CD4-positive, alpha-beta T cell (primary cell): ENCODE results near the gene DNAH6. TPM values are rescaled to one million over a fixed set of nuclear protein-coding genes. Genes with fewer than 3 reads are reported as not detected.

ENCODE experiments used
- ATAC-seq: fragments of 200-7000 bp; cut with Tn5 transposase; one replicate; pipeline ENCODE4 v1.10.0; 2022; ENCODE audit warnings: mild to moderate bottlenecking; ENCODE audit not compliant: poor library complexity
- CTCF ChIA-PET: fragments of 350-600 bp; sonication (Branson Sonifier 250); formaldehyde crosslinking; loops from one replicate; lab custom pipeline; 2021; ENCODE audit warnings: antibody characterized with exemption, inconsistent platforms; lab: Charles Lee
- POLR2A ChIA-PET: fragments of 350-600 bp; sonication (Branson Sonifier 250); formaldehyde crosslinking; loops from one replicate; lab custom pipeline; 2021; ENCODE audit warnings: antibody characterized with exemption, inconsistent platforms; lab: Charles Lee
- DNase-seq, 14 experiments: peaks; one replicate each; pipeline ENCODE4 v3.0.0-alpha.2; 2013 to 2020; ENCODE audit warnings: mixed read lengths in 2 of 14
- H3K27ac ChIP-seq, 2 donors: one replicate each; pipeline versions ENCODE4 v1.5.1 to v1.7.0; 2013; ENCODE audit warnings: low read length in 2 of 2, low read depth in 1 of 2, mild to moderate bottlenecking in 1 of 2
- H3K27me3 ChIP-seq, 2 experiments: 1 replicate in 1 of 2; 2 replicates in 1 of 2; pipeline versions ENCODE4 v1.6.1 to v1.7.0; 2013; ENCODE audit warnings: low read length in 2 of 2, control low read depth in 1 of 2, mild to moderate bottlenecking in 1 of 2, moderate library complexity in 1 of 2; ENCODE audit not compliant: insufficient read depth in 2 of 2, control insufficient read depth in 1 of 2
- H3K36me3 ChIP-seq: one replicate; pipeline ENCODE4 v1.6.1; 2013; ENCODE audit warnings: low read length, control low read depth; ENCODE audit not compliant: insufficient read depth
- H3K4me1 ChIP-seq: one replicate; pipeline ENCODE4 v1.6.1; 2013; ENCODE audit warnings: low read length, control low read depth; ENCODE audit not compliant: insufficient read depth
- H3K4me3 ChIP-seq: one replicate; pipeline ENCODE4 v1.5.1; 2013; ENCODE audit warnings: mild to moderate bottlenecking, low read length, moderate library complexity
- H3K9me3 ChIP-seq, 2 experiments: 1 replicate in 1 of 2; 2 replicates in 1 of 2; pipeline versions ENCODE4 v1.6.1 to v1.7.0; 2013; ENCODE audit warnings: low read length in 2 of 2, mild to moderate bottlenecking in 2 of 2, control low read depth in 1 of 2, moderate library complexity in 1 of 2; ENCODE audit not compliant: control insufficient read depth in 1 of 2, insufficient read depth in 1 of 2
- H3K27ac Mint-ChIP-seq: one replicate; pipeline ENCODE4 v1.8.0; 2020; ENCODE audit warnings: mixed read lengths
- H3K27me3 Mint-ChIP-seq: one replicate; pipeline ENCODE4 v1.8.0; 2021; ENCODE audit warnings: mixed read lengths
- H3K36me3 Mint-ChIP-seq: one replicate; pipeline ENCODE4 v1.8.0; 2021; ENCODE audit warnings: low read depth, mixed read lengths
- H3K4me1 Mint-ChIP-seq: one replicate; pipeline ENCODE4 v1.8.0; 2021; ENCODE audit warnings: low read depth, mixed read lengths
- H3K4me3 Mint-ChIP-seq: one replicate; pipeline ENCODE4 v1.8.0; 2020; ENCODE audit warnings: mild to moderate bottlenecking, mixed read lengths
- H3K9me3 Mint-ChIP-seq: one replicate; pipeline ENCODE4 v1.8.0; 2020; ENCODE audit warnings: mixed read lengths
- intact Hi-C, 2 experiments: fragments of 100-400 bp; cut with DNase I in 1 of 2; cut with micrococcal nuclease in 1 of 2; formaldehyde crosslinking; loops; one replicate each; pipeline versions ENCODE4 v1.15.1 to v1.9.0; 2023 to 2025; cut with DNase I, micrococcal nuclease
- total RNA-seq, 174 experiments: library from RNA in 2 of 174; stranded (reverse) in 2 of 174; gene quantifications; one replicate each; pipeline ENCODE4 v1.2.3 and lab custom pipeline; 2021 to 2026
- TF ChIP-seq, protein P1 (sequence below): fragments of 200-600 bp; IDR thresholded peaks from one replicate; pipeline ENCODE4 v1.8.0; 2022; ENCODE audit warnings: antibody characterized with exemption, mild to moderate bottlenecking

The DNAH6 gene
- total RNA-seq, 2 experiments from 2014 or later: 0.59 to 1.2 TPM

DNA sequence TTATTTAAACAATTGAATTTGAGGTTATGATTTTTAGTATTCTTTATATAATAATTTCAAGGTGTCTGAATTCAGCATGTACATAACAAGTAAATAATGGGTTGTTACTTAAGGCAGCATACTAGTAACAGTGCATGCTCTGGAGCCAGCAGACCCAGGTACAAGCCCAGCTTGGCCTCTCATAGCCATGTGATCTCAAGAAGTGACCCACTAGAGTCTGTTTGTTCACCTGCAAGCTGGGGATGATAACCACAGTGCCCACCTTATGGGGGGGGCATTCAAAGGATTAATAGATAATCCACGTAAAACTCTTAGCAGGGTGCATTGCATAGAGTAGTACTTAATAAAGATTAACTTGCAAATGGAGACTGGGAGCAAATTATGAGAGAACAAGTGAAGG, 201.0 kb downstream of the DNAH6 start:
- H3K9me3 Mint-ChIP-seq: no peaks in the 10 kb centered on the region
- no peak for DNase-seq
- peak overlapping the region; percentile 58 for H3K4me3 Mint-ChIP-seq
- Histone ChIP-seq H3K36me3 (no peaks in the 10 kb centered on the region), H3K4me1 (peaks cover 7% of the 10 kb centered on the region), H3K27ac (no peak overlapping the region), H3K27me3 (no peaks in the 10 kb centered on the region), H3K9me3 (no peaks in the 10 kb centered on the region), H3K4me3 (no peak overlapping the region)
- peaks cover 41% of the 10 kb centered on the region for H3K4me1 Mint-ChIP-seq
- TF ChIP-seq, protein P1, sequence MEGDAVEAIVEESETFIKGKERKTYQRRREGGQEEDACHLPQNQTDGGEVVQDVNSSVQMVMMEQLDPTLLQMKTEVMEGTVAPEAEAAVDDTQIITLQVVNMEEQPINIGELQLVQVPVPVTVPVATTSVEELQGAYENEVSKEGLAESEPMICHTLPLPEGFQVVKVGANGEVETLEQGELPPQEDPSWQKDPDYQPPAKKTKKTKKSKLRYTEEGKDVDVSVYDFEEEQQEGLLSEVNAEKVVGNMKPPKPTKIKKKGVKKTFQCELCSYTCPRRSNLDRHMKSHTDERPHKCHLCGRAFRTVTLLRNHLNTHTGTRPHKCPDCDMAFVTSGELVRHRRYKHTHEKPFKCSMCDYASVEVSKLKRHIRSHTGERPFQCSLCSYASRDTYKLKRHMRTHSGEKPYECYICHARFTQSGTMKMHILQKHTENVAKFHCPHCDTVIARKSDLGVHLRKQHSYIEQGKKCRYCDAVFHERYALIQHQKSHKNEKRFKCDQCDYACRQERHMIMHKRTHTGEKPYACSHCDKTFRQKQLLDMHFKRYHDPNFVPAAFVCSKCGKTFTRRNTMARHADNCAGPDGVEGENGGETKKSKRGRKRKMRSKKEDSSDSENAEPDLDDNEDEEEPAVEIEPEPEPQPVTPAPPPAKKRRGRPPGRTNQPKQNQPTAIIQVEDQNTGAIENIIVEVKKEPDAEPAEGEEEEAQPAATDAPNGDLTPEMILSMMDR: no peak
- H3K27ac Mint-ChIP-seq: peak overlapping the region; percentile 68
- ChIA-PET CTCF (interaction anchor here (0.6 to 2.2 kb wide), 4 partner anchors 10 to 380 kb away, joined by 3 to 6 read pairs (median 4); no protein-coding TSS in a partner anchor), POLR2A (interaction anchor here (0.8 to 1.4 kb wide), 7 partner anchors 12 to 132 kb away, joined by 3 to 8 read pairs (median 4); no protein-coding TSS in a partner anchor)
- ATAC-seq: no peak
- intact Hi-C loops: no loop called here
- no peaks in the 10 kb centered on the region for H3K36me3 Mint-ChIP-seq
- H3K27me3 Mint-ChIP-seq: no peaks in the 10 kb centered on the region

- POLR2A ChIA-PET: no interaction called here
- H3K36me3 ChIP-seq: no peaks in the 10 kb centered on the region
- peak in 5 of 14 experiments; percentile 6 to 23 (median 13) for DNase-seq
- Mint-ChIP-seq H3K36me3 (no peaks in the 10 kb centered on the region), H3K27me3 (no peaks in the 10 kb centered on the region), H3K4me1 (peaks cover 60% of the 10 kb centered on the region), H3K27ac (peak overlapping the region; percentile 68), H3K9me3 (no peaks in the 10 kb centered on the region), H3K4me3 (peak overlapping the region; percentile 63)
- no peak for ATAC-seq
- TF ChIP-seq, protein P1: no peak
- H3K27ac ChIP-seq: no peak overlapping the region
- H3K27me3 ChIP-seq: no peaks in the 10 kb centered on the region
- intact Hi-C loops: loop anchor here in 1 of 2 experiments (2.0 kb wide), 1 partner anchor 39 kb away; no protein-coding TSS in a partner anchor
- no peaks in the 10 kb centered on the region for H3K9me3 ChIP-seq
- H3K4me1 ChIP-seq: peaks cover 15% of the 10 kb centered on the region
- CTCF ChIA-PET: no interaction called here
- peak overlapping the region; percentile 2 for H3K4me3 ChIP-seq
These were observed 203.1 kb downstream of the DNAH6 start for GRCh38 chr2:84719434-84719833.

- DNase-seq: no peak
- Mint-ChIP-seq H3K9me3 (no peaks in the 10 kb centered on the region), H3K4me1 (peaks cover 37% of the 10 kb centered on the region), H3K27me3 (no peaks in the 10 kb centered on the region), H3K4me3 (no peak overlapping the region), H3K27ac (peak overlapping the region; percentile 41), H3K36me3 (peaks cover 2% of the 10 kb centered on the region)
- Histone ChIP-seq H3K27me3 (no peaks in the 10 kb centered on the region), H3K4me3 (no peak overlapping the region), H3K4me1 (peaks cover 10% of the 10 kb centered on the region), H3K9me3 (no peaks in the 10 kb centered on the region), H3K36me3 (no peaks in the 10 kb centered on the region), H3K27ac (no peak overlapping the region)
- TF ChIP-seq, protein P1: no peak
- ChIA-PET POLR2A (interaction anchor here (1.0 kb wide), 1 partner anchor 122 kb away, joined by 3 read pairs; no protein-coding TSS in a partner anchor), CTCF (no interaction called here)
- intact Hi-C loops: no loop called here
- no peak for ATAC-seq
These were observed 207.5 kb downstream of the DNAH6 start for GRCh38 chr2:84723831-84724230.
